Keratinocyte (primary cell): Measurements from ENCODE around the gene SLC43A3.

Experiments
- EZH2 ChIP-seq: IDR thresholded peaks from one replicate; pipeline ENCODE4 v1.6.1; 2012; ENCODE audit warnings: inconsistent platforms, mild to moderate bottlenecking, low read length, moderate library complexity
- TF ChIP-seq, protein P1 (sequence below), 3 experiments: IDR thresholded peaks in 1 of 3; conservative IDR thresholded peaks in 1 of 3; optimal IDR thresholded peaks in 1 of 3; 2 replicates in 2 of 3; 3 replicates in 1 of 3; pipeline versions ENCODE3 to v1.5.1; 2011; ENCODE audit warnings: low read length in 3 of 3, mild to moderate bottlenecking in 3 of 3, moderate library complexity in 2 of 3, control low read depth in 1 of 3, inconsistent platforms in 1 of 3; ENCODE audit not compliant: insufficient read depth in 2 of 3; ENCODE audit errors: extremely low read depth in 1 of 3

DNA sequence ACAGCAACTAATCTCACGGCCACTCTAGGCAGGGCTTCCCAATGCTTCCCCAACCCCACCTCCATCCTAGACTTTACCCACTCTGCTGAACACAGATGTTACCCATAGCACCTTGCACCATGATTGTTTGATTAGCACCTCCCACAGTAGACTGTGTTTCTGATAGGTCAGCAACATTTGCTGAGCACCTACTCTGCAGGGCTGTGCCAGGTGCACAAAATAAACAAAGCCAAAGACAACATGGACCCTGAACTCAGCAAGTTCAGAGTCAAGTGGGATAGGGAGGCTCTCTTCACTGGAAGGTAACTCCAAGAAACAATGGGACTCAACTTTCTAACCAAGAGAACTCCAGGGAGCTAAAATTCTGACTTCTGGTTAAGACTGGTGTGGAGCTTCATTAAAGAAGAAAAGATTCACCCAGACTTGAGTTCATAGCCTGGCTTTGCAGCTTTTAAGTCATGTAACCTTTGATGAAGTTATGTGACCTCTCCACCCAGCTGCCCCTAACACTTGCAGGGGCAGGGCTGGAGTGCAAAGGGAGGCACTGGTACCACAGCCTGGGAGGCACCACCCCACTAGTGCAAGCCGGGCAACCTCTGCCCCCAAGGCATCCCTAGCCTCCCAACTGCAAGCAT lies 26.7 kb upstream of the SLC43A3 start:
- TF ChIP-seq, protein P1, sequence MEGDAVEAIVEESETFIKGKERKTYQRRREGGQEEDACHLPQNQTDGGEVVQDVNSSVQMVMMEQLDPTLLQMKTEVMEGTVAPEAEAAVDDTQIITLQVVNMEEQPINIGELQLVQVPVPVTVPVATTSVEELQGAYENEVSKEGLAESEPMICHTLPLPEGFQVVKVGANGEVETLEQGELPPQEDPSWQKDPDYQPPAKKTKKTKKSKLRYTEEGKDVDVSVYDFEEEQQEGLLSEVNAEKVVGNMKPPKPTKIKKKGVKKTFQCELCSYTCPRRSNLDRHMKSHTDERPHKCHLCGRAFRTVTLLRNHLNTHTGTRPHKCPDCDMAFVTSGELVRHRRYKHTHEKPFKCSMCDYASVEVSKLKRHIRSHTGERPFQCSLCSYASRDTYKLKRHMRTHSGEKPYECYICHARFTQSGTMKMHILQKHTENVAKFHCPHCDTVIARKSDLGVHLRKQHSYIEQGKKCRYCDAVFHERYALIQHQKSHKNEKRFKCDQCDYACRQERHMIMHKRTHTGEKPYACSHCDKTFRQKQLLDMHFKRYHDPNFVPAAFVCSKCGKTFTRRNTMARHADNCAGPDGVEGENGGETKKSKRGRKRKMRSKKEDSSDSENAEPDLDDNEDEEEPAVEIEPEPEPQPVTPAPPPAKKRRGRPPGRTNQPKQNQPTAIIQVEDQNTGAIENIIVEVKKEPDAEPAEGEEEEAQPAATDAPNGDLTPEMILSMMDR (optimal IDR thresholded peaks at IDR 0.05 in 1 of 3, IDR thresholded peaks at IDR 0.05 in 1 of 3, conservative IDR thresholded peaks at IDR 0.05 in 1 of 3; ENCODE audit: extremely low read depth in 1 of 3, insufficient read depth in 2 of 3, low read length in 3 of 3) = no peak
- no peak for TF ChIP-seq EZH2
